H7 (cell line): ENCODE data around the gene GREB1L. TPM values are rescaled to one million over a fixed set of nuclear protein-coding genes. Genes with fewer than 3 reads are reported as not detected.
"Not testable (repeated sequence)": the region's sequence is repeated elsewhere in the genome, so short reads cannot be mapped to it uniquely, and the experiment has no call there.

Experiments
- DNase-seq: peaks from one replicate; pipeline ENCODE4 v3.0.0; 2012
- H3K27me3 ChIP-seq: 2 replicates; pipeline ENCODE4 v1.6.0; 2011; ENCODE audit warnings: mild to moderate bottlenecking, low read length; ENCODE audit not compliant: control insufficient read depth, insufficient read depth
- H3K36me3 ChIP-seq: replicated peaks from 2 replicates; pipeline ENCODE4 v1.5.1; 2011; ENCODE audit warnings: low read length; ENCODE audit not compliant: control insufficient read depth, insufficient read depth
- H3K4me3 ChIP-seq: 2 replicates; pipeline ENCODE4 v1.5.1; 2011; ENCODE audit warnings: low read depth, mild to moderate bottlenecking, control low read depth, low read length, moderate library complexity; ENCODE audit not compliant: insufficient read depth
- total RNA-seq: library from RNA; depleted of rRNA; stranded (reverse); fragments of >200 nt; shearing (Covaris generic); gene quantifications from 2 replicates; pipeline ENCODE4 v1.2.3, GENCODE V29; 2014; rRNA removed

GREB1L gene
- total RNA-seq, result 0.03 TPM in 1 of 2 replicates, not detected in the other

DNA sequence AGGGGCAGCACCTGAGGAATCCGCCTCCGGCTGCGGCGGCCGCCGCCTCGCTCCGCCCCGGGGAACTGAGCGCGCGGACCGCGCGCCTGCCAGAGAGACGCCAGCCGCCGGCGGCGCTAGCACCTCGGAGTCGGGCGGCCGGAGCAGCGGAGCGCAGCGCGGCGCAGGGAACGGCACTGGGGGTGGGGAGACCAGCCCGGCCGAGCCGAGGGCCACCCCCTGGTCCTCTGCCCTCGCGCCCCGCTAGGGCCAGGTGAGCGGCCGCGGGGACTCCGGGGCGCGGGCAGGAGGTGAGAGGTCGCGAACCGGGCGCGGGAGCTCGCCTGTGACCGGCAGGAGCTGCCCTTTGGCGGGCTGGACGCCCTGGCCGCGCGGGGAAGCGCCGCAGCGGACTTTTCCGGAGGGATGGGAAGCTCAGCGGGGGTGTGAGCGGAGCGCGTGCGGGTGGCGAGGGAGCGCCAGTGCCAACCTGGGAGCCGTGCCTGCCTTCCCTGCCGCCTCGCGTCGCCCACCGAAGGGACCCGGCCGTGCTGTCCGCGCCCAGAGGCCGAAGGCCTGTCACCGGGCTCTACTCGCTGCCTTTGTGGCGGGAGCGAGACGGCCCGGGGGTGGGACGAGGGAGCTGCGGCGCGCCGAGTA, at the start of gene GREB1L:
GREB1L (plus strand) TSS at position 92 of the 639 bp plus-strand sequence. CDS start 141,287 bp downstream, outside the sequence.
- peaks cover 77% of the 10 kb centered on the region for H3K27me3 ChIP-seq
- DNase-seq, result peak; percentile 90
- H3K4me3 ChIP-seq, result peak within 1 kb of the TSS; percentile 48
- no peaks in the 10 kb centered on the region for H3K36me3 ChIP-seq

DNA sequence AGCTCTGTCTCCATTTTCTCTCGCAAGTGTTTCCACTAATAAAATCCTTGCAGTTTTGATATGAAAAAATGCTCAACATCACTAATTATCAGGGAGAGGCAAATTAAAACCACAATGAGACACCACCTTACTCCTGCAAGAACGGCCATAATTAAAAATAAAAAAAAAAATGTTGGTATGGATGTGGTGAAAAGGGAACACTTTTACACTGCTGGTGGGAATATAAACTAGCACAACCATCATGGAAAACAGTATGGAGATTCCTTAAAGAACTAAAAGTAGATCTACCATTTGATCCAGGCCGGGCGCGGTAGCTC, 49.8 kb upstream of the GREB1L start:
- no peak for DNase-seq
- Histone ChIP-seq H3K4me3 (no peak overlapping the region), H3K36me3 (no peaks in the 10 kb centered on the region), H3K27me3 (no peaks in the 10 kb centered on the region; the same call in 1 of the 2 replicates)

GRCh38 chr18:21194871-21195771, 46.9 kb upstream of the GREB1L start:
- no peak for DNase-seq
- Histone ChIP-seq H3K27me3 (no peaks in the 10 kb centered on the region; the same call in 1 of the 2 replicates), H3K36me3 (no peaks in the 10 kb centered on the region), H3K4me3 (no peak overlapping the region)

GRCh38 chr18:21196426-21196825, 45.6 kb upstream of the GREB1L start:
- Histone ChIP-seq H3K27me3 (no peaks in the 10 kb centered on the region; the same call in 1 of the 2 replicates), H3K36me3 (no peaks in the 10 kb centered on the region), H3K4me3 (no peak overlapping the region)
- DNase-seq, result no peak

- H3K27me3 ChIP-seq, result no peaks in the 10 kb centered on the region
- H3K36me3 ChIP-seq, result no peaks in the 10 kb centered on the region
- H3K4me3 ChIP-seq, result no peak overlapping the region
- no peak for DNase-seq
Measured at GRCh38 chr18:21203126-21203525, 38.9 kb upstream of the GREB1L start.

GRCh38 chr18:21203542-21204241, 38.3 kb upstream of the GREB1L start:
- Histone ChIP-seq H3K27me3 (no peaks in the 10 kb centered on the region), H3K36me3 (no peaks in the 10 kb centered on the region), H3K4me3 (no peak overlapping the region)
- no peak for DNase-seq

DNA sequence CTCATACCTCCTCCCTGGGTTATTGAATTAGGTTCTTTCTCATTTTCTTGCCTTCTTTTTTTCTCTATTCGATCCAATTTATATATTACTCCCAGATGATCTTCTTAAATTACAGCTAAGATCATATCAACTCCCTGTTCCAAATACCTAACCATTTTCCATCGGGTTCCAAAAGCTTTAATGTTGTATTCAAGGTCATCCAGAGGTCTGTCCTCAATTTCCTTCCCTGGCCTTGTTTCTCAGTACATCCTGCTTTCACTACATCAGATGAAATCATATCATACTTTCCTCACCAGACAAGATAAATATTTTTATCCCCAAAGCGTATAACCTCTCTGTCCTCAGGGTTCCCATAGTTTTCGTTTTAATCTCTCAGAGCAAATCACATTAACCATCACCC, 36.3 kb upstream of the GREB1L start:
- Histone ChIP-seq H3K4me3 (no peak overlapping the region), H3K36me3 (no peaks in the 10 kb centered on the region), H3K27me3 (no peaks in the 10 kb centered on the region; the same call in 1 of the 2 replicates)
- no peak for DNase-seq

- Histone ChIP-seq H3K4me3 (no peak overlapping the region), H3K27me3 (peaks cover 2% of the 10 kb centered on the region; the same call in 1 of the 2 replicates)
- DNase-seq, result no peak
Measured at GRCh38 chr18:21210278-21210677, 31.8 kb upstream of the GREB1L start.

GRCh38 chr18:21210784-21211183, 31.2 kb upstream of the GREB1L start:
- DNase-seq, result no peak
- Histone ChIP-seq H3K27me3 (peaks cover 6% of the 10 kb centered on the region), H3K4me3 (no peak overlapping the region), H3K36me3 (no peaks in the 10 kb centered on the region)

More at GRCh38 chr18:21210278-21210677, 31.8 kb upstream of the GREB1L start:
- H3K36me3 ChIP-seq, result no peaks in the 10 kb centered on the region

DNA sequence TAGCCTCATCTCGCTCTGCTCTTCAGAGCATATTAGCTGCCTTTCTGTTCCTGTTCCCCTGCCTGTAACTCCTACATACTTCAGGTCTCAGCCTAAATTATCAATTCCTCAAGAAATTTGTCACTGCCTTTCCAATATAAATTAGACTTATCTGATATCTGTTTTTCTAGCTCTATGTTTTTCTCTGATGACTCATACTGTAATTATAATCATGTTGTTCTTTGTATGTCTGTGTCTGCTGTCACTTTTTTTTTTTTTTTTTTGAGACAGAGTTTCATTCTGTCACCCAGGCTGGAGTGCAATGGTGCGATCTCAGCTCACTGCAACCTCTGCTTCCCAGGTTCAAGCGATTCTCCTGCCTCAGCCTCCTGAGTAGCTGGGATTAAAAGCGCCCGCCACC, 27.6 kb upstream of the GREB1L start:
- H3K27me3 ChIP-seq, result peaks cover 28% of the 10 kb centered on the region
- H3K4me3 ChIP-seq, H3K36me3 ChIP-seq, DNase-seq: not testable (repeated sequence)

DNA sequence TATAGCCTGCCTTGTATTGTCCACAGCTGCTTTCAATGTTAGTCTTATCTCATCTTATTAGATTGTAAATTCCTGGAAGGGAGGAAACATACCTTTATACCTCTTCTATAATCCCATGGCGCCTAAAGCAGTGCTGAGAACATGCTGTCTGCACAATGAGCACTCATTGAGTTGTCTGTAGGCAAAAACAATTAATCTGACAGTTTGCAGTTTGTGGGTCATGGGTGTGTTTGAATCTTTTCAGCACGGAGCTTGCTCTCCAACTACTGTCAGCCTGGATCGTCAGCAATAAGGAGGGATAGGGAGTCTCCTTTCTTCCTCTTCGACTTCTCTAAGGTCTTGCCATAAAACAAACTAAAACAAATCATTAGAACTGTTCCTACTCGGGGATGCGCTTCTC, 26.5 kb upstream of the GREB1L start:
- H3K36me3 ChIP-seq, result no peaks in the 10 kb centered on the region
- no peak overlapping the region for H3K4me3 ChIP-seq
- no peak for DNase-seq
- H3K27me3 ChIP-seq, result peaks cover 35% of the 10 kb centered on the region

DNA sequence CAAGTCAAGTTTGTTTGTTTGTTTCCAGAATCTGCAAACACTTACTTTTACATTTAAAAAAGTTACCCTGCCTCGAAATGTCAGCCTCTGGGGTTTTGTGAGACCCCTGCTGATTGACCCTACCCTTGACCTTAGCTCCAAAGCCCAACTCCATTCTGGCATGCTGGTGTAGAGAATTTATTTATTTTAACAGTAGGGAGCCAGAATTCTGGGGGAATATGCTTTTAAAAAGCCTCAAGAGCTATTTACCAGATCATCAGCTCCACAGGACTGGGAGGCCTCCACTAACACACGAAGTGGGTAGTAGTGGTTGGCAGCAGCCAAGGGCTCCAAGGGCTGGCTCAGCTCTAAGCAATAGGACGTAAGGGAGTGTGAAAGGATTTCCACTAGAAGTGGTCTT, 23.2 kb upstream of the GREB1L start:
- H3K4me3 ChIP-seq, result no peak overlapping the region
- H3K36me3 ChIP-seq, result no peaks in the 10 kb centered on the region
- peaks cover 45% of the 10 kb centered on the region for H3K27me3 ChIP-seq
- DNase-seq, result peak; percentile 34

GRCh38 chr18:21230436-21230835, 11.6 kb upstream of the GREB1L start:
- Histone ChIP-seq H3K4me3 (no peak overlapping the region), H3K36me3 (no peaks in the 10 kb centered on the region), H3K27me3 (peaks cover 1% of the 10 kb centered on the region; the same call in 1 of the 2 replicates)
- no peak for DNase-seq

DNA sequence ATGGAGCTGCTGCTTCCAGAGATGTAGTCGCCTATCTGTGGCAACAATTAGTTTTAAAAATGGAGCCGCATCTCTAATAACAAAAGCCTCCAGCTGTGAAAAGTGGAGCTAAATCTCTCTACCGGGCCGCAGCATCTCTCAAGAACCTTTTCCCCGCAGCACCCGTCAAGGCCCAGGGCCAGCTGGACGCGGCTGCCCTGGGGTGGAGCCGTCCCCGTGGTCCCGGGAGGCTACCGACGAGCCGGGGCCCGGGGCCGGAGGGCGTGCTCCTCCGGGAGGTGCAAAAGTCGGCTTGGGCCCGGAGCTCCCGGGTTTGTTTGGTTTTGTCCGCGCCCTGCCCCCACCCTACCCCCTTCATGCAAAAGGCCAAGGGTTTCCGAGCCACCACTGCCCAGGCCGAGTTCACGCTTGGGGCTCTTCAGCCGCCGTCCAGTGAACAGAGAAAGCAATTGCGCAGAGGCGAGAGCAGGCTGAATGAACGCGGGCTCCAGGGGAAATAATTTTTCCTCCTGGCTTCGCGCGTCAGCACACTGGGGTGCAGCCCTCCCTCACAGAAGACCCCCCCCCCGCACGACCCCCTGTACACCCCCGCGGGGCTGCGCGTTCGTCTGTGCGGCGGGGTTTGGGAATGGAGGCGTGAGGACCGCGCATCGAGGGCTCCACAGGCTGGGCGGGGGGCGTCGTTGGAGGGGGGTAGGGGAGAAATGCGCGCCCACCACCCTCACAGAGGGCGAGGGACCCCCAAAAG, 557 bp upstream of the GREB1L start:
- DNase-seq, result peak; percentile 83
- no peaks in the 10 kb centered on the region for H3K36me3 ChIP-seq
- peak overlapping the region; percentile 32 for H3K4me3 ChIP-seq
- peaks cover 78% of the 10 kb centered on the region for H3K27me3 ChIP-seq
